ENCODE measurements around the gene SH3RF3. TPM values are rescaled to one million over a fixed set of nuclear protein-coding genes. Genes with fewer than 3 reads are reported as not detected.

SH3RF3 gene
- total RNA-seq, 3 donors from 2014 or later (not counting 1 experiment from before 2014, with no cell fraction given) = 0.23 to 0.61 (median 0.34) TPM

- TF ChIP-seq CTCF (IDR thresholded peaks at IDR 0.05) = no peak
- Histone ChIP-seq H3K4me1 (ENCODE audit: control insufficient read depth, insufficient read depth, low read length) (no peaks in the 10 kb centered on the region), H3K36me3 (ENCODE audit: control insufficient read depth, insufficient read depth, low read length) (no peaks in the 10 kb centered on the region), H3K9me3 (ENCODE audit: control insufficient read depth, insufficient read depth, low read length) (no peaks in the 10 kb centered on the region), H3K4me3 (ENCODE audit: low read length) (no peak overlapping the region), H3K27me3 (ENCODE audit: control insufficient read depth, insufficient read depth, low read length) (no peaks in the 10 kb centered on the region), H3K27ac (ENCODE audit: low read length) (no peak overlapping the region)
- Mint-ChIP-seq H3K36me3 (no peaks in the 10 kb centered on the region), H3K4me1 (no peaks in the 10 kb centered on the region), H3K4me3 (no peak overlapping the region), H3K9me3 (no peaks in the 10 kb centered on the region), H3K27me3 (ENCODE audit: low read depth in 2 of 2) (peaks cover 4 to 9% of the 10 kb centered on the region in 2 donors), H3K27ac (no peak overlapping the region)
- DNase-seq (no peak), ATAC-seq (no peak)
- intact Hi-C loops (cut with micrococcal nuclease) = no loop called here
- WGBS (ENCODE audit: insufficient coverage) = 79% methylated on average over 11 of the region's 11 CpGs
These were observed 26.8 kb downstream of the SH3RF3 start for GRCh38 chr2:109155553-109156451.

- Histone ChIP-seq H3K4me1 (ENCODE audit: control insufficient read depth, insufficient read depth, low read length) (no peaks in the 10 kb centered on the region), H3K27me3 (ENCODE audit: control insufficient read depth, insufficient read depth, low read length) (no peaks in the 10 kb centered on the region), H3K36me3 (ENCODE audit: control insufficient read depth, insufficient read depth, low read length) (no peaks in the 10 kb centered on the region), H3K27ac (ENCODE audit: low read length) (no peak overlapping the region), H3K9me3 (ENCODE audit: control insufficient read depth, insufficient read depth, low read length) (no peaks in the 10 kb centered on the region), H3K4me3 (ENCODE audit: low read length) (no peak overlapping the region)
- H3K36me3 Mint-ChIP-seq = no peaks in the 10 kb centered on the region
- ATAC-seq = no peak
- TF ChIP-seq CTCF (IDR thresholded peaks at IDR 0.05) = no peak
- no peak for DNase-seq
- H3K27ac Mint-ChIP-seq = no peak overlapping the region
- H3K4me1 Mint-ChIP-seq = no peaks in the 10 kb centered on the region
- no peak overlapping the region for H3K4me3 Mint-ChIP-seq
- 90% methylated on average over 5 of the region's 5 CpGs for WGBS (ENCODE audit: insufficient coverage)
- H3K27me3 Mint-ChIP-seq (ENCODE audit: low read depth in 2 of 2) = peaks cover 4 to 15% of the 10 kb centered on the region in 2 donors
- no peaks in the 10 kb centered on the region for H3K9me3 Mint-ChIP-seq
- intact Hi-C loops (cut with micrococcal nuclease) = no loop called here
These were observed 28.6 kb downstream of the SH3RF3 start for GRCh38 chr2:109157563-109158105.

GRCh38 chr2:109158237-109158636 is 29.2 kb downstream of the SH3RF3 start:
- no peak overlapping the region for H3K27ac ChIP-seq (ENCODE audit: low read length)
- no peak for DNase-seq
- Mint-ChIP-seq H3K4me3 (no peak overlapping the region), H3K4me1 (no peaks in the 10 kb centered on the region), H3K27ac (no peak overlapping the region), H3K36me3 (no peaks in the 10 kb centered on the region), H3K27me3 (ENCODE audit: low read depth in 2 of 2) (peaks cover 7 to 15% of the 10 kb centered on the region in 2 donors), H3K9me3 (no peaks in the 10 kb centered on the region)
- no peaks in the 10 kb centered on the region for H3K36me3 ChIP-seq (ENCODE audit: control insufficient read depth, insufficient read depth, low read length)
- TF ChIP-seq CTCF (IDR thresholded peaks at IDR 0.05) = no peak
- no peaks in the 10 kb centered on the region for H3K9me3 ChIP-seq (ENCODE audit: control insufficient read depth, insufficient read depth, low read length)
- 80% methylated on average over 5 of the region's 5 CpGs for WGBS (ENCODE audit: insufficient coverage)
- no peaks in the 10 kb centered on the region for H3K4me1 ChIP-seq (ENCODE audit: control insufficient read depth, insufficient read depth, low read length)
- ATAC-seq = no peak
- no peak overlapping the region for H3K4me3 ChIP-seq (ENCODE audit: low read length)
- intact Hi-C loops (cut with micrococcal nuclease) = no loop called here
- H3K27me3 ChIP-seq (ENCODE audit: control insufficient read depth, insufficient read depth, low read length) = peaks cover 4% of the 10 kb centered on the region
